A549 (cell line): Measurements from ENCODE around the gene HNF4A.

Source experiments
- CBX2 ChIP-seq: fragments of 200-600 bp; sonication (generic); IDR thresholded peaks from 2 replicates; pipeline ENCODE4 v1.6.1; 2016; ENCODE audit warnings: low read depth, mild to moderate bottlenecking, borderline replicate concordance
- CHD2 ChIP-seq: fragments of 150-350 bp; IDR thresholded peaks from 2 replicates; pipeline ENCODE4 v1.6.1; 2014; ENCODE audit warnings: low read length; ENCODE audit not compliant: partially characterized antibody
- CTCF ChIP-seq: fragments of >200 bp; sonication (Bioruptor Twin); formaldehyde crosslinking; IDR thresholded peaks from 3 replicates; pipeline ENCODE4 v1.5.1; 2016
- EP300 ChIP-seq, 2 experiments: fragments of >200 bp; sonication (Bioruptor Twin); formaldehyde crosslinking; IDR thresholded peaks; 2 replicates in 1 of 2; 3 replicates in 1 of 2; pipeline ENCODE4 v1.6.1; 2016 to 2017
- MAZ ChIP-seq: fragments of 150-350 bp; IDR thresholded peaks from 2 replicates; pipeline ENCODE4 v1.6.1; 2014; ENCODE audit warnings: antibody characterized with exemption, low read depth, low read length, borderline replicate concordance
- POLR2A ChIP-seq: IDR thresholded peaks from 2 replicates; pipeline ENCODE4 v1.6.1; 2012; ENCODE audit warnings: mild to moderate bottlenecking, low read length
- RAD21 ChIP-seq, 2 experiments: fragments of >200 bp in 1 of 2; sonication (Bioruptor Twin) in 1 of 2; formaldehyde crosslinking in 1 of 2; IDR thresholded peaks in 1 of 2; conservative IDR thresholded peaks in 1 of 2; 2 replicates in 1 of 2; 3 replicates in 1 of 2; pipeline ENCODE4 v1.6.1; 2012 to 2018; ENCODE audit warnings: inconsistent platforms in 1 of 2
- USF2 ChIP-seq: fragments of 450-650 bp; IDR thresholded peaks from 2 replicates; pipeline ENCODE4 v1.6.1; 2014; ENCODE audit warnings: antibody characterized with exemption

- TF ChIP-seq CBX2 (no peak), MAZ (no peak), USF2 (no peak), RAD21 (conservative IDR thresholded peaks at IDR 0.05 in 1 of 2, IDR thresholded peaks at IDR 0.05 in 1 of 2) (no peak), CTCF (no peak), CHD2 (no peak), POLR2A (no peak), EP300 (IDR thresholded peaks at IDR 0.05) (no peak)
Measured at GRCh38 chr20:44389871-44390270, 34.4 kb downstream of the HNF4A start.
